DND-41 (cell line): Measurements from ENCODE around the gene CENPP.

Experiments
- ATAC-seq: fragments of 200-7000 bp; cut with Tn5 transposase; 3 replicates; pipeline ENCODE4 v1.9.1; 2021; ENCODE audit warnings: low read depth; ENCODE audit not compliant: insufficient read depth
- DNase-seq: peaks from one replicate; pipeline ENCODE4 v3.0.0-alpha.2; 2020
- H2AFZ ChIP-seq: 2 replicates; pipeline ENCODE4 v1.6.0; 2012; ENCODE audit warnings: low read depth, low read length
- H3K27ac ChIP-seq: 2 replicates; pipeline ENCODE4 v1.5.1; 2012; ENCODE audit warnings: low read length, inconsistent platforms
- H3K27me3 ChIP-seq: fragments of 200-600 bp; sonication (generic); 2 replicates; pipeline ENCODE4 v1.6.0; 2012; ENCODE audit warnings: low read length, mild to moderate bottlenecking, inconsistent platforms; ENCODE audit not compliant: insufficient read depth, poor library complexity
- H3K36me3 ChIP-seq: 2 replicates; pipeline ENCODE4 v1.5.1; 2012; ENCODE audit warnings: low read length, inconsistent platforms; ENCODE audit not compliant: insufficient read depth
- H3K4me1 ChIP-seq: 2 replicates; pipeline ENCODE4 v1.5.1; 2012; ENCODE audit warnings: mild to moderate bottlenecking, low read length; ENCODE audit not compliant: insufficient read depth
- H3K4me2 ChIP-seq: 2 replicates; pipeline ENCODE4 v1.6.0; 2012; ENCODE audit warnings: mild to moderate bottlenecking, moderate library complexity, low read length, inconsistent platforms; ENCODE audit not compliant: insufficient read depth
- H3K4me3 ChIP-seq, 2 experiments: fragments of 200-600 bp in 1 of 2; shearing (Covaris generic) in 1 of 2; 2 replicates each; pipeline ENCODE4 v1.5.1; 2012 to 2016; ENCODE audit warnings: inconsistent platforms in 2 of 2, low read length in 2 of 2, mild to moderate bottlenecking in 2 of 2, low read depth in 1 of 2, moderate library complexity in 1 of 2
- H3K79me2 ChIP-seq: 2 replicates; pipeline ENCODE4 v1.6.0; 2012; ENCODE audit warnings: low read length, inconsistent platforms; ENCODE audit not compliant: insufficient read depth
- H3K9ac ChIP-seq: 2 replicates; pipeline ENCODE4 v1.6.0; 2012; ENCODE audit warnings: low read depth, mild to moderate bottlenecking, inconsistent platforms, low read length, moderate library complexity
- H3K9me3 ChIP-seq: 2 replicates; pipeline ENCODE4 v1.5.1; 2012; ENCODE audit warnings: low read length, moderate library complexity, mild to moderate bottlenecking, inconsistent platforms; ENCODE audit not compliant: insufficient read depth, severe bottlenecking
- H4K20me1 ChIP-seq: 2 replicates; pipeline ENCODE4 v1.6.0; 2012; ENCODE audit warnings: low read length; ENCODE audit not compliant: insufficient read depth
- EZH2 ChIP-seq: IDR thresholded peaks from 3 replicates; pipeline ENCODE4 v1.6.1; 2012; ENCODE audit warnings: borderline replicate concordance, low read depth, mild to moderate bottlenecking, moderate library complexity, low read length, inconsistent platforms; ENCODE audit not compliant: severe bottlenecking
- TF ChIP-seq, protein P1 (sequence below): IDR thresholded peaks from 2 replicates; pipeline ENCODE4 v1.5.1; 2012; ENCODE audit warnings: borderline replicate concordance, low read length, moderate library complexity, mild to moderate bottlenecking; ENCODE audit not compliant: poor library complexity, severe bottlenecking; ENCODE audit errors: extremely low read depth

Gene CENPP

GRCh38 chr9:92614123-92614510 lies 288.4 kb downstream of the CENPP start:
- TF ChIP-seq, protein P1, sequence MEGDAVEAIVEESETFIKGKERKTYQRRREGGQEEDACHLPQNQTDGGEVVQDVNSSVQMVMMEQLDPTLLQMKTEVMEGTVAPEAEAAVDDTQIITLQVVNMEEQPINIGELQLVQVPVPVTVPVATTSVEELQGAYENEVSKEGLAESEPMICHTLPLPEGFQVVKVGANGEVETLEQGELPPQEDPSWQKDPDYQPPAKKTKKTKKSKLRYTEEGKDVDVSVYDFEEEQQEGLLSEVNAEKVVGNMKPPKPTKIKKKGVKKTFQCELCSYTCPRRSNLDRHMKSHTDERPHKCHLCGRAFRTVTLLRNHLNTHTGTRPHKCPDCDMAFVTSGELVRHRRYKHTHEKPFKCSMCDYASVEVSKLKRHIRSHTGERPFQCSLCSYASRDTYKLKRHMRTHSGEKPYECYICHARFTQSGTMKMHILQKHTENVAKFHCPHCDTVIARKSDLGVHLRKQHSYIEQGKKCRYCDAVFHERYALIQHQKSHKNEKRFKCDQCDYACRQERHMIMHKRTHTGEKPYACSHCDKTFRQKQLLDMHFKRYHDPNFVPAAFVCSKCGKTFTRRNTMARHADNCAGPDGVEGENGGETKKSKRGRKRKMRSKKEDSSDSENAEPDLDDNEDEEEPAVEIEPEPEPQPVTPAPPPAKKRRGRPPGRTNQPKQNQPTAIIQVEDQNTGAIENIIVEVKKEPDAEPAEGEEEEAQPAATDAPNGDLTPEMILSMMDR, result no peak
- no peak for TF ChIP-seq EZH2

GRCh38 chr9:92614763-92615461 lies 289.2 kb downstream of the CENPP start:
- H3K27me3 ChIP-seq, result no peaks in the 10 kb centered on the region
- no peaks in the 10 kb centered on the region for H3K9me3 ChIP-seq
- H4K20me1 ChIP-seq, result no peaks in the 10 kb centered on the region
- peaks cover 94% of the 10 kb centered on the region for H3K36me3 ChIP-seq
- no peaks in the 10 kb centered on the region for H3K79me2 ChIP-seq
- no peak for ATAC-seq
- no peak overlapping the region for H3K4me2 ChIP-seq
- H3K9ac ChIP-seq, result no peak overlapping the region
- no peak for TF ChIP-seq EZH2
- TF ChIP-seq, protein P1, result no peak
- H3K4me1 ChIP-seq, result no peaks in the 10 kb centered on the region
- H3K27ac ChIP-seq, result no peak overlapping the region
- no peak overlapping the region for H3K4me3 ChIP-seq
- no peak overlapping the region for H2AFZ ChIP-seq
- DNase-seq, result no peak

More at GRCh38 chr9:92614123-92614510, 288.4 kb downstream of the CENPP start:
- Histone ChIP-seq H3K79me2 (no peaks in the 10 kb centered on the region), H3K4me1 (no peaks in the 10 kb centered on the region), H3K4me2 (no peak overlapping the region), H2AFZ (no peak overlapping the region), H3K27me3 (no peaks in the 10 kb centered on the region), H3K9me3 (no peaks in the 10 kb centered on the region), H3K36me3 (peaks cover 86% of the 10 kb centered on the region), H3K9ac (no peak overlapping the region), H4K20me1 (no peaks in the 10 kb centered on the region; the same call in 1 of the 2 replicates), H3K4me3 (no peak overlapping the region), H3K27ac (no peak overlapping the region)
- ATAC-seq, result no peak
- no peak for DNase-seq

- TF ChIP-seq EZH2, result no peak
- TF ChIP-seq, protein P1, result no peak
- Histone ChIP-seq H3K27me3 (no peaks in the 10 kb centered on the region), H3K4me2 (no peak overlapping the region), H2AFZ (no peak overlapping the region), H3K4me1 (no peaks in the 10 kb centered on the region), H3K27ac (no peak overlapping the region), H3K4me3 (no peak overlapping the region), H3K9me3 (no peaks in the 10 kb centered on the region), H3K79me2 (no peaks in the 10 kb centered on the region), H4K20me1 (no peaks in the 10 kb centered on the region), H3K36me3 (peaks cover 97% of the 10 kb centered on the region), H3K9ac (no peak overlapping the region)
- DNase-seq (no peak), ATAC-seq (no peak)
These were observed 290.0 kb downstream of the CENPP start for GRCh38 chr9:92615790-92616189.
